ENCODE results near the gene PEX6. TPM values are rescaled to one million over a fixed set of nuclear protein-coding genes. Genes with fewer than 3 reads are reported as not detected.

The PEX6 gene
- total and polyA plus RNA-seq, 2 of the 13 experiments (the other 11 are each of a cell fraction or from before 2014, with no cell fraction given): 5.1 to 6.7 TPM

- TF ChIP-seq ARNT2 (CRISPR knock-in tag; IDR thresholded peaks at IDR 0.05; ENCODE audit: low read depth) (peak; percentile 100), ZMYM3 (CRISPR knock-in tag; IDR thresholded peaks at IDR 0.05) (peak; percentile 23; the same call in 1 of the 2 replicates), MTF1 (CRISPR knock-in tag; IDR thresholded peaks at IDR 0.05) (peak; percentile 95), ZNF749 (CRISPR knock-in tag; IDR thresholded peaks at IDR 0.05; ENCODE audit: borderline replicate concordance) (peak; percentile 99), E2F2 (CRISPR knock-in tag; IDR thresholded peaks at IDR 0.05; ENCODE audit: borderline replicate concordance) (peak; percentile 27; the same call in 1 of the 2 replicates), THYN1 (CRISPR knock-in tag; IDR thresholded peaks at IDR 0.05; ENCODE audit: borderline replicate concordance, low read depth) (peak; percentile 99), BORCS8-MEF2B (CRISPR knock-in tag; IDR thresholded peaks at IDR 0.05) (peak; percentile 100), ZNF256 (CRISPR knock-in tag; conservative IDR thresholded peaks at IDR 0.05) (peak; percentile 78), SRSF4 (IDR thresholded peaks at IDR 0.05; ENCODE audit: low read depth, low read length, poor library complexity, severe bottlenecking) (no peak), SNAPC4 (CRISPR knock-in tag; IDR thresholded peaks at IDR 0.05) (peak; percentile 96), FOXO1 (CRISPR knock-in tag; IDR thresholded peaks at IDR 0.05) (peak; percentile 91), ZNF543 (CRISPR knock-in tag; IDR thresholded peaks at IDR 0.05) (peak; percentile 98), MYNN (CRISPR knock-in tag; IDR thresholded peaks at IDR 0.05; ENCODE audit: low read depth) (peak; percentile 91), IKZF1 (IDR thresholded peaks at IDR 0.05) (no peak), IRX3 (CRISPR knock-in tag; IDR thresholded peaks at IDR 0.05; ENCODE audit: borderline replicate concordance, low read depth) (peak; percentile 99), ZNF660 (CRISPR knock-in tag; IDR thresholded peaks at IDR 0.05; ENCODE audit: borderline replicate concordance, low read depth) (peak; percentile 37; the same call in 1 of the 2 replicates), ZBTB1 (CRISPR knock-in tag; IDR thresholded peaks at IDR 0.05; ENCODE audit: borderline replicate concordance) (no peak; the same call in 1 of the 2 replicates), MED1 (CRISPR knock-in tag; IDR thresholded peaks at IDR 0.05) (peak; percentile 71), GATAD1 (CRISPR knock-in tag; IDR thresholded peaks at IDR 0.05) (peak; percentile 85), NR2F1 (CRISPR knock-in tag; IDR thresholded peaks at IDR 0.05) (peak in 1 of 2 experiments; percentile 3; a peak in 1 of 4 replicates), SKIL (CRISPR knock-in tag; IDR thresholded peaks at IDR 0.05; ENCODE audit: borderline replicate concordance) (peak; percentile 95)
Measured at GRCh38 chr6:42928986-42929820, 49.8 kb downstream of the PEX6 start, which contains the start of gene CNPY3 (continued).

Data from HepG2 (cell line).